HepG2 (cell line): ENCODE measurements around the gene OCIAD2. TPM values are rescaled to one million over a fixed set of nuclear protein-coding genes. Genes with fewer than 3 reads are reported as not detected.

ENCODE experiments used
- ATAC-seq: fragments of 200-7000 bp; cut with Tn5 transposase; 3 replicates; pipeline ENCODE4 v1.9.1; 2020; ENCODE audit warnings: mild to moderate bottlenecking, moderate library complexity
- BruUV-seq: library from RNA; stranded (reverse); fragments of 400-500 nt; replicated peaks from 2 replicates; lab custom pipeline; 2021; lab: Mats Ljungman, UMichigan
- CTCF ChIA-PET: fragments of 300-600 bp; formaldehyde crosslinking; extraction: SDS; loops from one replicate; lab custom pipeline; 2021; ENCODE audit warnings: low total read pairs, inconsistent platforms, low intra/inter-chr PET ratio; lab: Yijun Ruan, JAX
- POLR2A ChIA-PET: fragments of 350-600 bp; sonication (Branson Sonifier 250); formaldehyde crosslinking; loops from one replicate; lab custom pipeline; 2020; ENCODE audit warnings: antibody characterized with exemption, inconsistent platforms; lab: Yijun Ruan, JAX
- DNase-seq: peaks from one replicate; pipeline ENCODE4 v3.0.0-alpha.2; 2015; ENCODE audit warnings: low spot score
- FAIRE-seq: peaks from 3 replicates; lab custom pipeline; 2011; peaks lifted over from hg19 to GRCh38; lab: Jason Lieb, UNC
- H2AFZ ChIP-seq: one replicate; pipeline ENCODE4 v1.6.1; 2011; ENCODE audit warnings: low read length, inconsistent platforms
- H3K27ac ChIP-seq: fragments of 300-600 bp; 3 replicates; pipeline ENCODE4 v1.8.0; 2011; ENCODE audit warnings: mixed run types, mild to moderate bottlenecking, mixed read lengths, low read length, inconsistent platforms; ENCODE audit not compliant: insufficient read depth; ENCODE audit errors: extremely low read length
- H3K27me3 ChIP-seq, 2 experiments: fragments of 200-600 bp in 1 of 2; 2 replicates in 1 of 2; 3 replicates in 1 of 2; pipeline versions ENCODE4 v1.6.0 to v1.8.0; 2011; ENCODE audit warnings: low read length in 2 of 2, mild to moderate bottlenecking in 2 of 2, moderate library complexity in 2 of 2, inconsistent platforms in 1 of 2; ENCODE audit not compliant: insufficient read depth in 2 of 2, control insufficient read depth in 1 of 2
- H3K36me3 ChIP-seq, 2 experiments: fragments of 200-600 bp in 1 of 2; replicated peaks in 1 of 2; 2 replicates in 1 of 2; 3 replicates in 1 of 2; pipeline versions ENCODE4 v1.5.1 to v1.8.0; 2011; ENCODE audit warnings: low read length in 2 of 2, inconsistent platforms in 1 of 2; ENCODE audit not compliant: insufficient read depth in 2 of 2, control insufficient read depth in 1 of 2
- H3K4me1 ChIP-seq: 2 replicates; pipeline ENCODE4 v1.5.1; 2012; ENCODE audit warnings: low read length, inconsistent platforms; ENCODE audit not compliant: insufficient read depth
- H3K4me2 ChIP-seq: 2 replicates; pipeline ENCODE4 v1.6.0; 2011; ENCODE audit warnings: low read depth, low read length, inconsistent platforms
- H3K4me3 ChIP-seq, 3 experiments: fragments of 200-600 bp in 1 of 3; sonication (generic), shearing (Covaris generic) in 1 of 3; replicated peaks in 1 of 3; 2 replicates each; pipeline ENCODE4 v1.5.1; 2011 to 2016; ENCODE audit warnings: low read length in 3 of 3, inconsistent platforms in 2 of 3, low read depth in 2 of 3, mild to moderate bottlenecking in 2 of 3, control low read depth in 1 of 3, mixed read lengths in 1 of 3; ENCODE audit not compliant: insufficient read depth in 1 of 3
- H3K79me2 ChIP-seq: one replicate; pipeline ENCODE4 v1.6.1; 2011; ENCODE audit warnings: low read length, inconsistent platforms; ENCODE audit not compliant: insufficient read depth
- H3K9ac ChIP-seq: 2 replicates; pipeline ENCODE4 v1.6.0; 2011; ENCODE audit warnings: mild to moderate bottlenecking, low read depth, low read length, inconsistent platforms; ENCODE audit not compliant: insufficient read depth
- H3K9me3 ChIP-seq: 2 replicates; pipeline ENCODE4 v1.5.1; 2012; ENCODE audit warnings: mild to moderate bottlenecking, low read length
- H4K20me1 ChIP-seq: 2 replicates; pipeline ENCODE4 v1.6.0; 2011; ENCODE audit warnings: inconsistent platforms, mild to moderate bottlenecking, low read length, moderate library complexity; ENCODE audit not compliant: insufficient read depth
- ELF4 ChIP-seq: sonication (generic); formaldehyde crosslinking; IDR thresholded peaks from 2 replicates; pipeline ENCODE4 v1.5.0; 2020; ENCODE audit warnings: missing genetic modification reagents, mild to moderate bottlenecking, moderate library complexity, borderline replicate concordance
- ESRRA ChIP-seq: sonication (generic); formaldehyde crosslinking; IDR thresholded peaks from 2 replicates; pipeline ENCODE4 v1.5.1; 2020; ENCODE audit warnings: mild to moderate bottlenecking, low read depth, missing genetic modification reagents
- FOXP4 ChIP-seq: sonication (generic); formaldehyde crosslinking; IDR thresholded peaks from 2 replicates; pipeline ENCODE4 v1.4.0; 2020; ENCODE audit warnings: missing genetic modification reagents
- GMEB1 ChIP-seq: sonication (generic); formaldehyde crosslinking; IDR thresholded peaks from 2 replicates; pipeline ENCODE4 v1.5.1; 2020; ENCODE audit warnings: missing genetic modification reagents, mild to moderate bottlenecking, borderline replicate concordance
- PHB2 ChIP-seq: fragments of 450-650 bp; IDR thresholded peaks from 2 replicates; pipeline ENCODE4 v1.6.1; 2018; ENCODE audit not compliant: partially characterized antibody
- SRSF9 ChIP-seq: fragments of 200-400 bp; formaldehyde crosslinking; IDR thresholded peaks from 2 replicates; pipeline ENCODE4 v1.6.1; 2018; ENCODE audit warnings: borderline replicate concordance, mild to moderate bottlenecking, low read depth, low read length; ENCODE audit not compliant: insufficient read depth, poor library complexity, severe bottlenecking
- STAG1 ChIP-seq: sonication (generic); formaldehyde crosslinking; IDR thresholded peaks from 2 replicates; pipeline ENCODE4 v1.4.0; 2020; ENCODE audit warnings: missing genetic modification reagents
- ZBTB21 ChIP-seq: sonication (generic); formaldehyde crosslinking; IDR thresholded peaks from 2 replicates; pipeline ENCODE4 v1.4.0; 2020; ENCODE audit warnings: missing genetic modification reagents
- ZBTB25 ChIP-seq: IDR thresholded peaks from 2 replicates; pipeline ENCODE4 v1.6.1; 2018; ENCODE audit warnings: missing genetic modification reagents
- ZNF337 ChIP-seq: sonication (generic); formaldehyde crosslinking; IDR thresholded peaks from 2 replicates; pipeline ENCODE4 v1.5.1; 2020; ENCODE audit warnings: missing genetic modification reagents, low read depth, mild to moderate bottlenecking, borderline replicate concordance
- ZNF546 ChIP-seq: sonication (generic); formaldehyde crosslinking; conservative IDR thresholded peaks from 2 replicates; pipeline ENCODE4 v1.8.1; 2023; ENCODE audit warnings: mild to moderate bottlenecking, missing genetic modification reagents
- ZNF891 ChIP-seq: sonication (generic); formaldehyde crosslinking; IDR thresholded peaks from 2 replicates; pipeline ENCODE4 v1.5.0; 2020; ENCODE audit warnings: mild to moderate bottlenecking, missing genetic modification reagents
- in situ Hi-C: cut with HindIII; loops from 2 replicates; pipeline ENCODE4 v1.10.0; 2017; ENCODE audit warnings: low pct_unique_long_range_greater_than_20kb; ENCODE audit not compliant: extremely low pct_ligation_motif_present
- intact Hi-C: fragments of 100-400 bp; cut with micrococcal nuclease; formaldehyde crosslinking; loops from one replicate; pipeline ENCODE4 v1.10.0; 2022; ENCODE audit not compliant: unreplicated experiment
- polyA plus RNA-seq, 8 experiments: library from polyadenylated mRNA; depleted of rRNA in 3 of 8; stranded (reverse) in 7 of 8; unstranded in 1 of 8; fragments of >200 nt; fragmentation: Illumina TruSeq in 4 of 8; extraction: Trizol in 4 of 8; gene quantifications; 2 replicates each; pipeline versions ENCODE4 v1.2.1 to v1.2.3, GENCODE V29; 2011 to 2016; ENCODE audit warnings: low read depth in 4 of 8, missing spikeins in 1 of 8, mixed read lengths in 1 of 8; ENCODE audit not compliant: insufficient read depth in 1 of 8
- total RNA-seq, 5 experiments: library from RNA; depleted of rRNA; stranded (reverse); fragments of >200 nt; fragmentation: Illumina TruSeq; extraction: Trizol; gene quantifications; 2 replicates each; pipeline ENCODE4 v1.2.3, GENCODE V29; 2016; ENCODE audit warnings: low read depth in 1 of 5
- TF ChIP-seq, protein P1 (sequence below): sonication (generic); formaldehyde crosslinking; IDR thresholded peaks from 2 replicates; pipeline ENCODE4 v1.4.0; 2020; ENCODE audit warnings: mild to moderate bottlenecking, missing genetic modification reagents
- TF ChIP-seq, protein P2 (sequence below): sonication (generic); formaldehyde crosslinking; IDR thresholded peaks from 2 replicates; pipeline ENCODE4 v1.4.0; 2020; ENCODE audit warnings: mild to moderate bottlenecking, missing genetic modification reagents

OCIAD2 gene
- total and polyA plus RNA-seq, 2 of the 13 experiments (the other 11 are each of a cell fraction or from before 2014, with no cell fraction given) = not detected

GRCh38 chr4:48891028-48891619 is 15.4 kb downstream of the OCIAD2 start:
- POLR2A ChIA-PET = no interaction called here
- DNase-seq (no peak), FAIRE-seq (no peak), ATAC-seq (no peak)
- Histone ChIP-seq H3K27ac (no peak overlapping the region), H3K79me2 (no peaks in the 10 kb centered on the region), H3K27me3 (no peaks in the 10 kb centered on the region), H3K4me2 (no peak overlapping the region), H3K4me3 (no peak overlapping the region), H3K36me3 (no peaks in the 10 kb centered on the region), H3K4me1 (no peaks in the 10 kb centered on the region), H3K9me3 (no peaks in the 10 kb centered on the region), H4K20me1 (no peaks in the 10 kb centered on the region), H2AFZ (no peak overlapping the region), H3K9ac (no peak overlapping the region)
- intact Hi-C loops = no loop called here
- in situ Hi-C loops = no loop called here
- CTCF ChIA-PET = no interaction called here
- no TSS peak for BruUV-seq
- TF ChIP-seq ELF4 (CRISPR knock-in tag) = no peak
- TF ChIP-seq ZNF546 = no peak
- no peak for TF ChIP-seq ESRRA (CRISPR knock-in tag)
- TF ChIP-seq PHB2 = no peak
- TF ChIP-seq GMEB1 (CRISPR knock-in tag) = no peak
- TF ChIP-seq, protein P1, sequence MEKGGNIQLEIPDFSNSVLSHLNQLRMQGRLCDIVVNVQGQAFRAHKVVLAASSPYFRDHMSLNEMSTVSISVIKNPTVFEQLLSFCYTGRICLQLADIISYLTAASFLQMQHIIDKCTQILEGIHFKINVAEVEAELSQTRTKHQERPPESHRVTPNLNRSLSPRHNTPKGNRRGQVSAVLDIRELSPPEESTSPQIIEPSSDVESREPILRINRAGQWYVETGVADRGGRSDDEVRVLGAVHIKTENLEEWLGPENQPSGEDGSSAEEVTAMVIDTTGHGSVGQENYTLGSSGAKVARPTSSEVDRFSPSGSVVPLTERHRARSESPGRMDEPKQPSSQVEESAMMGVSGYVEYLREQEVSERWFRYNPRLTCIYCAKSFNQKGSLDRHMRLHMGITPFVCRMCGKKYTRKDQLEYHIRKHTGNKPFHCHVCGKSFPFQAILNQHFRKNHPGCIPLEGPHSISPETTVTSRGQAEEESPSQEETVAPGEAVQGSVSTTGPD = no peak
- TF ChIP-seq, protein P2, sequence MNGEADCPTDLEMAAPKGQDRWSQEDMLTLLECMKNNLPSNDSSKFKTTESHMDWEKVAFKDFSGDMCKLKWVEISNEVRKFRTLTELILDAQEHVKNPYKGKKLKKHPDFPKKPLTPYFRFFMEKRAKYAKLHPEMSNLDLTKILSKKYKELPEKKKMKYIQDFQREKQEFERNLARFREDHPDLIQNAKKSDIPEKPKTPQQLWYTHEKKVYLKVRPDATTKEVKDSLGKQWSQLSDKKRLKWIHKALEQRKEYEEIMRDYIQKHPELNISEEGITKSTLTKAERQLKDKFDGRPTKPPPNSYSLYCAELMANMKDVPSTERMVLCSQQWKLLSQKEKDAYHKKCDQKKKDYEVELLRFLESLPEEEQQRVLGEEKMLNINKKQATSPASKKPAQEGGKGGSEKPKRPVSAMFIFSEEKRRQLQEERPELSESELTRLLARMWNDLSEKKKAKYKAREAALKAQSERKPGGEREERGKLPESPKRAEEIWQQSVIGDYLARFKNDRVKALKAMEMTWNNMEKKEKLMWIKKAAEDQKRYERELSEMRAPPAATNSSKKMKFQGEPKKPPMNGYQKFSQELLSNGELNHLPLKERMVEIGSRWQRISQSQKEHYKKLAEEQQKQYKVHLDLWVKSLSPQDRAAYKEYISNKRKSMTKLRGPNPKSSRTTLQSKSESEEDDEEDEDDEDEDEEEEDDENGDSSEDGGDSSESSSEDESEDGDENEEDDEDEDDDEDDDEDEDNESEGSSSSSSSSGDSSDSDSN (CRISPR knock-in tag) = no peak
- TF ChIP-seq ZNF891 (CRISPR knock-in tag) = no peak
- no peak for TF ChIP-seq SRSF9
- TF ChIP-seq ZBTB25 (CRISPR knock-in tag) = no peak
- TF ChIP-seq FOXP4 (CRISPR knock-in tag) = no peak
- no peak for TF ChIP-seq ZBTB21 (CRISPR knock-in tag)
- TF ChIP-seq ZNF337 (CRISPR knock-in tag) = no peak
- TF ChIP-seq STAG1 = no peak
